OCI-LY3 (cell line): ENCODE data around the gene EDC4.
"Not testable (repeated sequence)": the region's sequence is repeated elsewhere in the genome, so short reads cannot be mapped to it uniquely, and the experiment has no call there.

Experiments used
- H2AFZ ChIP-seq: fragments of 200-600, 300-600 bp; shearing (Covaris generic); 2 replicates; pipeline ENCODE4 v1.6.0; 2014; ENCODE audit warnings: antibody characterized with exemption, low read depth, low read length
- H3K27ac ChIP-seq: fragments of 200-600, 300-600 bp; sonication (generic); 2 replicates; pipeline ENCODE4 v1.5.1; 2014; ENCODE audit warnings: mild to moderate bottlenecking, low read length, moderate library complexity, mixed read lengths
- H3K27me3 ChIP-seq: fragments of 200-600, 300-600 bp; sonication (generic); 2 replicates; pipeline ENCODE4 v1.6.1; 2014; ENCODE audit warnings: low read depth, low read length, mixed read lengths
- H3K36me3 ChIP-seq: fragments of 200-600, 300-600 bp; sonication (generic); replicated peaks from 2 replicates; pipeline ENCODE3; 2014; ENCODE audit warnings: low read depth, low read length, mixed read lengths
- H3K4me1 ChIP-seq: fragments of 300-600, 200-600 bp; sonication (generic); 2 replicates; pipeline ENCODE4 v1.6.1; 2014; ENCODE audit warnings: low read length, mixed read lengths
- H3K4me2 ChIP-seq: fragments of 200-600, 300-600 bp; sonication (generic); 2 replicates; pipeline ENCODE4 v1.6.1; 2014; ENCODE audit warnings: low read length, mixed read lengths
- H3K4me3 ChIP-seq: fragments of 300-600, 200-600 bp; sonication (generic); 2 replicates; pipeline ENCODE4 v1.5.1; 2014; ENCODE audit warnings: antibody characterized with exemption, mild to moderate bottlenecking, low read length, moderate library complexity
- H3K79me2 ChIP-seq: fragments of 300-600, 200-600 bp; shearing (Covaris generic); 2 replicates; pipeline ENCODE4 v1.6.1; 2014; ENCODE audit warnings: mild to moderate bottlenecking, low read length, mixed read lengths
- H3K9ac ChIP-seq: fragments of 300-600, 200-600 bp; shearing (Covaris generic); 2 replicates; pipeline ENCODE4 v1.6.0; 2014; ENCODE audit warnings: mild to moderate bottlenecking, low read length, moderate library complexity
- H3K9me3 ChIP-seq: fragments of 200-600, 300-600 bp; shearing (Covaris generic); 2 replicates; pipeline ENCODE4 v1.6.1; 2014; ENCODE audit warnings: low read length, mixed read lengths; ENCODE audit not compliant: insufficient read depth
- H4K20me1 ChIP-seq: fragments of 200-600, 300-600 bp; sonication (generic); 2 replicates; pipeline ENCODE4 v1.6.1; 2016; ENCODE audit warnings: low read length, mixed read lengths; ENCODE audit not compliant: insufficient read depth
- CTCF ChIP-seq: fragments of 200-600, 300-600 bp; sonication (generic); IDR thresholded peaks from 2 replicates; pipeline ENCODE4 v1.5.1; 2014; ENCODE audit warnings: antibody characterized with exemption, low read length, low read depth
- EZH2phosphoT487 ChIP-seq: fragments of 200-600 bp; shearing (Covaris generic); IDR thresholded peaks from 2 replicates; pipeline ENCODE4 v1.6.1; 2018; ENCODE audit warnings: antibody characterized with exemption, mixed run types, low read depth

Gene EDC4

DNA sequence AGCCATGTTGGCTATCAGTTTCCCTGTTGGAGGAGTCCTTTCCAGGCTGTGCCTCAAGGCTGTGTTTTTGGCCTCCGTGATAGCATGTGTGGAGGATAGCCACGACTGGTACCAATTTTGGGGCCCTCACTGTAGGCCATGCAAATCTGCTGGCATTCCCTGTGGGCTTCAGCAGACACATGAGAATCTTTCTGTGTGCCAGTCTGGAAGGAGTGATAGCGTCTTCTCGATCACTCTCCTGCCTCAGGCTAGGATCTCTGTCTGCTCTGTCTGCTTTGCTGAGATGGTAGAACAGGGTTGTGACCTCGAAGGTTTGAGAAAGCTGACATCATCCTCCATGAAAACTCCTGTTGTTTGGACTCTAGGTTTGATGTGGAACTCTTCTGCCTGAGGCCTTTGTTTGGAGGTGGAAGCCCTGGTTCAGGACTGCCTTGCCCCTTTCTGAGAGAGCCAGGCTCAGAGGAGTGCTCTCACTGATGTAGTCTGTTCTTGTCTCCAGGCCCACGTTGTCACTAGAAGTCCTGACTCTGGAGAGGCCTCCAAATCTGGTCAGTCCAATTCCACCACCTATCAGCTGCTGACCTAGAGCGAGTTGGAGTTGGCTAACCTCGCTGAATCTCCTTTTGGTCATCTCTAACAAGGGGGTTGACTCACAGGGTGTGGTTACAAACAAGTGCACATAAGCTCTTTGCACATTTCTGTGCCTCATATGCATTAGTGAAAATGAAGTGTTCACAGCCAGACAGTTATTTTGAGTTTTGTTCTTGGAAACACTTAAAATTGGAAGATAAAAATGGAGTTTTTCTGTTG, 12.1 kb upstream of the EDC4 start:
- Histone ChIP-seq H3K4me2 (no peak overlapping the region), H3K9me3 (no peaks in the 10 kb centered on the region), H3K4me3 (no peak overlapping the region), H3K36me3 (peaks cover 10% of the 10 kb centered on the region), H3K9ac (no peak overlapping the region), H2AFZ (no peak overlapping the region), H4K20me1 (peaks cover 39% of the 10 kb centered on the region), H3K4me1 (no peaks in the 10 kb centered on the region), H3K79me2 (peaks cover 92% of the 10 kb centered on the region), H3K27ac (no peak overlapping the region), H3K27me3 (no peaks in the 10 kb centered on the region)
- TF ChIP-seq EZH2phosphoT487 (no peak), CTCF (no peak)

GRCh38 chr16:67861877-67862276, 11.0 kb upstream of the EDC4 start:
- Histone ChIP-seq H3K4me3 (no peak overlapping the region), H3K79me2 (peaks cover 81% of the 10 kb centered on the region), H3K36me3 (peaks cover 10% of the 10 kb centered on the region), H3K4me2 (no peak overlapping the region), H3K9me3 (no peaks in the 10 kb centered on the region), H3K27ac (no peak overlapping the region), H3K9ac (no peak overlapping the region), H2AFZ (no peak overlapping the region), H3K27me3 (no peaks in the 10 kb centered on the region), H4K20me1 (peaks cover 35% of the 10 kb centered on the region), H3K4me1 (no peaks in the 10 kb centered on the region)
- TF ChIP-seq CTCF, result no peak
- no peak for TF ChIP-seq EZH2phosphoT487

- H3K4me2 ChIP-seq, result no peak overlapping the region
- H3K27me3 ChIP-seq, result no peaks in the 10 kb centered on the region
- H3K9me3 ChIP-seq, result no peaks in the 10 kb centered on the region
- H3K4me1 ChIP-seq, result no peaks in the 10 kb centered on the region
- H3K36me3 ChIP-seq, result peaks cover 15% of the 10 kb centered on the region
- no peak overlapping the region for H3K4me3 ChIP-seq
- no peak overlapping the region for H3K9ac ChIP-seq
- peaks cover 25% of the 10 kb centered on the region for H4K20me1 ChIP-seq
- TF ChIP-seq EZH2phosphoT487, result no peak
- TF ChIP-seq CTCF, result no peak
- H3K79me2 ChIP-seq, result peaks cover 70% of the 10 kb centered on the region
- H3K27ac ChIP-seq, result no peak overlapping the region
- H2AFZ ChIP-seq, result no peak overlapping the region
These were observed 9.9 kb upstream of the EDC4 start for GRCh38 chr16:67862623-67863583.

- Histone ChIP-seq H3K36me3 (peaks cover 19% of the 10 kb centered on the region), H4K20me1 (peaks cover 24% of the 10 kb centered on the region), H3K79me2 (peaks cover 59% of the 10 kb centered on the region)
- not testable (repeated sequence) for H3K4me3 ChIP-seq, H3K27me3 ChIP-seq, H3K9ac ChIP-seq, H3K9me3 ChIP-seq, H3K27ac ChIP-seq, H3K4me2 ChIP-seq, H2AFZ ChIP-seq, H3K4me1 ChIP-seq
These were observed 8.8 kb upstream of the EDC4 start for GRCh38 chr16:67864044-67864443.
